ENCODE results near the gene AOAH.
"Not testable (repeated sequence)": the region's sequence is repeated elsewhere in the genome, so short reads cannot be mapped to it uniquely, and the experiment has no call there.

AOAH gene

DNA sequence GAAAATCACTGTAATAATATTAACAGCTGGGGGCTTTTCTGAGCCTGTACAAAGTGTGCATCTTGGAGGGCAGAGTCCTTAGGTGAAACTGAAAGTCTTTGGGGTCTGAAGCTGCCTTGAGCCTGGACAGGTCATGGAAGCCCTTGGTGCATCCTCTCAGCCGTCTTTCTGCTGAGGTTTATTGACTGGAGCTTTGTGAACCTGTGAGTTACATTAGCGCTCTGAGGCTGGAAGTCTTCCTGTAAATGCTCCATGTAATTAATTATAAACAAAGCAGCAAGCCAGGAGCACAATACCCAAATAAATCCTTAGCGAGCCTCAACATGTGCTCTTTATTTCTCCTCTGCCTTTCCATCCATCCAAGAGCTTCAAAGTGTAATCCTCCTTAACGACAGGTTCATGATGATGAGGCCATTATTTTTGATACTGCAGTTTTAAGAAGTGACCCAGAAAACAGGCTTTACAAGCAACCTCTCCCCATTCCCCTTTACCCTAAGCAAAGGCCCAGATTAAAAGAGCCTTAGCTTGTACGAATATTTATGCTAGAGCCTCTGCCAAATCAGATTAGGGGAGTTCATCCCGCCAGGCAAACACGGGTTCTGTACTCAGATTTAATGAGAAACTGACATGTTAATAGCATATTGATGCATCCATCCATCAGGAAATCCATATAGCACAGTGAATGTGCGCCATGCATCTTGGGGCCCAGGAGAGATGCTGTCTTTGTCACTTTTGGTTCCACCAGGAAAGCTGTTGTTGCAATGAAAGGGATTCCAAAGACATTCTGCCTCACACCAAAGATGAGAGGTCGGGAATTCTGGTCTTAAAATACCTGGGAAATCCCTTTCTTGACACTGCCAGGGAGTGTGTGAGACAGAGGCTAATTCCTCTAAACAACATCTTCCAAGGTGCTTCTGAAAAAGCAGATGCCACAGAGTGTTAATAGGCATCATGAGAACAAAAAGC is 216.5 kb downstream of the AOAH start:
- no peak overlapping the region for H3K27ac ChIP-seq (ENCODE audit: low read depth, low read length)
- no peaks in the 10 kb centered on the region for H3K36me3 ChIP-seq (ENCODE audit: control insufficient read depth, insufficient read depth, low read length)
- H3K4me1 ChIP-seq (ENCODE audit: control insufficient read depth, insufficient read depth, low read length) = no peaks in the 10 kb centered on the region
- H3K9ac ChIP-seq (ENCODE audit: low read length) = no peak overlapping the region
- H3K27me3 ChIP-seq (ENCODE audit: control insufficient read depth, insufficient read depth, low read length) = no peaks in the 10 kb centered on the region
- no peak overlapping the region for H3K4me3 ChIP-seq (ENCODE audit: low read length)

DNA sequence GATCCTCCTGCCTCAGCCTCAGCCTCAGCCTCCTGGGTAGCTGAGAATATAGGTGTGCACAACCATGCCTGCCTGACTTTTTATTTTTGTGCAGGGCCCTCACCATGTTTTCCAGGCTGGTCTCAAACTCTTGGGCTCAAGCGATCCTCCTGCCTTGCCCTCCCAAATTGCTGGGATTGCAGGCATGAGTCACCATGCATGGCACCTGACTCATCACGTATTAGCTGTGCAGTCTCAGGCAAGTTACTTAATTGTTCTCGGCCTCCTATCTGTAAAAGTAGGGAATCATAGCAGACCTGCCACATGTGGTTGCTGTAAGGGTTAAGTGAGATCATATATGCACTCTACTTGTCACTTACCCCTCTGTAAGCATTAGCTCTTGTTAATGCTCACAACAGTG is 217.5 kb downstream of the AOAH start:
- Histone ChIP-seq H3K4me3 (ENCODE audit: low read length) (no peak overlapping the region), H3K4me1 (ENCODE audit: control insufficient read depth, insufficient read depth, low read length) (no peaks in the 10 kb centered on the region), H3K27ac (ENCODE audit: low read depth, low read length) (no peak overlapping the region), H3K36me3 (ENCODE audit: control insufficient read depth, insufficient read depth, low read length) (no peaks in the 10 kb centered on the region), H3K9ac (ENCODE audit: low read length) (no peak overlapping the region), H3K27me3 (ENCODE audit: control insufficient read depth, insufficient read depth, low read length) (no peaks in the 10 kb centered on the region)

DNA sequence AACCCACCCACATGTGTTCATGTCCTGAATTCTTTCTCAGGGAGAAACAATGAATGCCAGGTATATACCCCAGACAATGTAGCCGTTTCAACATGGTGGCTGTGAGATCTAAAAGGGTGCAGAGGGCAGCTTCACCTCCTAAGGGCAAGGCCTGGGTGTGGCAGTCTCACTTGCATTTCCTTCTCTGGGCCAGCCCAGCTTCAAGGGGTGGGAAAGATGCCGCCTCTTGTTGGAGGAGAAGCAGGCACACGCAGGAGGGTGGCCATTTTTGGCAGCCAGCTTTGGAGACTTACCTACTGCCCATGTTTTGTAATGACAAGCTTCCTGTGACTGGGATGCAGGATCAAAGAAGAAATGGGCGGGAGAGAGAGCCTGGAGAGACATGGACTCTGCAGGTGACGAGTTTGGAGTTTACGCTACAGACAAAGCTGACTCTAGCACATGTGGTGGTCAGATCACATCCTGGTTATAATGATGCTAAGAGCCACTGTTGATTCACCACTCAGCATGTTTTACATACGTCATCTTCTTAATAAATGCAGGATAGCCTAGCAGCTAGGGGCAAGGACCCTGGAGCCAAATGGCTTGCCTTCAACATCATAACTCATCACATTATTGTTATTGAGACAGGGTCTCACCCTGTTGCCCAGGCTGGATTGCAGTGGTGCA is 218.0 kb downstream of the AOAH start:
- Histone ChIP-seq H3K4me1 (ENCODE audit: control insufficient read depth, insufficient read depth, low read length) (no peaks in the 10 kb centered on the region), H3K27ac (ENCODE audit: low read depth, low read length) (no peak overlapping the region), H3K9ac (ENCODE audit: low read length) (no peak overlapping the region), H3K4me3 (ENCODE audit: low read length) (no peak overlapping the region), H3K27me3 (ENCODE audit: control insufficient read depth, insufficient read depth, low read length) (no peaks in the 10 kb centered on the region), H3K36me3 (ENCODE audit: control insufficient read depth, insufficient read depth, low read length) (no peaks in the 10 kb centered on the region)

DNA sequence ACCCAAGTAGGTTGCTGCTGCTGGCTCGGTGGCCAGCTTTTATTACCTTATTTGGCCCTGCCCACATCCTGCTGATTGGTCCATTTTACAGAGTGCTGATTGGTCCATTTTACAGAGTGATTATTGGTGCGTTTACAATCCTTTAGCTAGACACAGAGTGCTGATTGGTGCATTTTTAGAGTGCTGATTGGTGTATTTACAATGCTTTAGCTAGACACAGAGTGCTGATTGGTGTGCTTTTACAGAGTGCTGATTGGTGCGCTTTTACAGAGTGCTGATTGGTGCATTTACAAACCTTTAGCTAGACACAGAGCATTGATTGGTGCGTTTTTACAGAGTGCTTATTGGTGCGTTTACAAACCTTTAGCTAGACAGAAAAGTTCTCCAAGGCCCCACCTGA is 219.7 kb downstream of the AOAH start:
- not testable (repeated sequence) for H3K27me3 ChIP-seq (ENCODE audit: control insufficient read depth, insufficient read depth, low read length); H3K4me1 ChIP-seq (ENCODE audit: control insufficient read depth, insufficient read depth, low read length); H3K4me3 ChIP-seq (ENCODE audit: low read length); H3K27ac ChIP-seq (ENCODE audit: low read depth, low read length); H3K36me3 ChIP-seq (ENCODE audit: control insufficient read depth, insufficient read depth, low read length); H3K9ac ChIP-seq (ENCODE audit: low read length)

DNA sequence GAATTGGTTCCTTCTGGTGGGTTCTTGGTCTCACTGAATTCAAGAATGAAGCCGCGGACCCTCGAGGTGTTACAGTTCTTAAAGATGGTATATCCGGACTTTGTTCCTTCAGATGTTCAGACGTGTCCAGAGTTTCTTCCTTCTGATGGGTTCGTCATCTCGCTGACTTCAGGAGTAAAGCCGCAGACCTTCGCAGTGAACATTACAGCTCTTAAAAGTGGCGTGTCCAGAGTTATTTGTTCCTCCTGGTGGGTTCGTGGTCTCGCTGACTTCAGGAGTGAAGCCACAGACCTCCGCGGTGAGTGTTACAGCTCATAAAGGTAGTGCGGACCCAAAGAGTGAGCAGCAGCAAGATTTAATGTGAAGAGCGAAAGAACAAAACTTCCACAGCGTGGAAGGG is 220.1 kb downstream of the AOAH start:
- H3K27ac ChIP-seq (ENCODE audit: low read depth, low read length); H3K36me3 ChIP-seq (ENCODE audit: control insufficient read depth, insufficient read depth, low read length); H3K9ac ChIP-seq (ENCODE audit: low read length); H3K4me1 ChIP-seq (ENCODE audit: control insufficient read depth, insufficient read depth, low read length); H3K4me3 ChIP-seq (ENCODE audit: low read length); H3K27me3 ChIP-seq (ENCODE audit: control insufficient read depth, insufficient read depth, low read length): not testable (repeated sequence)

DNA sequence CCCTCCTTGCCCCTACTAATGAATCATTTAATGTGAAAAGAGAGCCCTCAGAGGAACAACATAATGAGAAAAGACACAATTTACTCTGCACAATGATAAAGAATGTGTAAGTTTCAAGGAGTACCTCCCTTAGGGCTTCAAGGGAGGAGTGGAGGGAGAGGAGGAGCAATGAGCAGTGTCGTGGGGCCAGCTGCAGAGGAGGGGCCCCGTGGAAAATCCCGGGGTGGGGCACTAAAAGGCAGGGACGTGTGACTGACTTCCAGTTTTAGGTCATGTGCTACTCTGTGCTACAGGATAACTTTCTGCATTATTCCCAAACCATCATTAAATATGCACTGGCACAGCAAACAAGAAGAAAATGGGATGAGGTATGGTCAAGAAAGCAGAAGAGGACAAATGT is 226.5 kb downstream of the AOAH start:
- H3K4me3 ChIP-seq (ENCODE audit: low read length) = no peak overlapping the region
- no peaks in the 10 kb centered on the region for H3K4me1 ChIP-seq (ENCODE audit: control insufficient read depth, insufficient read depth, low read length)
- H3K9ac ChIP-seq (ENCODE audit: low read length) = no peak overlapping the region
- no peak overlapping the region for H3K27ac ChIP-seq (ENCODE audit: low read depth, low read length)
- no peaks in the 10 kb centered on the region for H3K27me3 ChIP-seq (ENCODE audit: control insufficient read depth, insufficient read depth, low read length)
- no peaks in the 10 kb centered on the region for H3K36me3 ChIP-seq (ENCODE audit: control insufficient read depth, insufficient read depth, low read length)

DNA sequence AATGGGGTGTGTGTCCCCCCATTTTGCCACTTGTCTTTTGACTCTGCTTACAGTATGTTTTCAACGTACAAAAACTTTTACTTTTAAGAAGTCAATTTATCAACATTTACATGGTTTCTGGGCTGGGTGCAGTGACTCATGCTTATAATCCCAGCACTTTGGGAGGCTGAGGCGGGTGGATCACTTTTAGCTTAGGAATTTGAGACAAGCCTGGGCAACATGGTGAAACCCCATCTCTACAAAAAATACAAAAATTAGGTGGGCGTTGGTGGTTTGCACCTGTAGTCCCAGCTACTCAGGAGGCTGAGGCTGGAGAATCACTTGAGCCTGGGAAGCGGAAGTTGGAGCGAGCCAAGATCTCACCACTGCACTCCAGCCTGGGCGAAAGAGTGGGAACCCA is 227.1 kb downstream of the AOAH start:
- H3K27ac ChIP-seq (ENCODE audit: low read depth, low read length); H3K36me3 ChIP-seq (ENCODE audit: control insufficient read depth, insufficient read depth, low read length); H3K4me3 ChIP-seq (ENCODE audit: low read length); H3K4me1 ChIP-seq (ENCODE audit: control insufficient read depth, insufficient read depth, low read length); H3K27me3 ChIP-seq (ENCODE audit: control insufficient read depth, insufficient read depth, low read length); H3K9ac ChIP-seq (ENCODE audit: low read length): not testable (repeated sequence)

DNA sequence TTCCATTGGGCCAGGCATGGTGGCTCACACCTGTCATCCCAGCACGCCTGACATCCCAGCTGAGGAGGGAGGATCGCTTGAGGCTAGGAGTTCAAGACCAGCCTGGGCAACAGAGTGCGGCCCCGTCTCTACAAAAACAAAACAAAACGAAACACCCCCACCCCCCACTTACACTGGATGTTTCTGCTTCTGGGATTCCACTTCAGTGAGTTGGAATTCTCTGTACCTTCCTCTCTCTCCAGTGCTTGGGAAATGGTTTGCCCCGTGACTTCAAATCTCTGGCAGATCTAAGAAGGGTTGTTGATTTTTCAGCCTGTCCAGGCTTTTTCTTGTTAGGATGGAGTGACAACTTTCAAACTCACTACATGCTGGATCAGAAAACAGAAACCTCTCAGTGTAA is 227.7 kb downstream of the AOAH start:
- no peak overlapping the region for H3K9ac ChIP-seq (ENCODE audit: low read length)
- no peaks in the 10 kb centered on the region for H3K27me3 ChIP-seq (ENCODE audit: control insufficient read depth, insufficient read depth, low read length)
- H3K4me1 ChIP-seq (ENCODE audit: control insufficient read depth, insufficient read depth, low read length) = no peaks in the 10 kb centered on the region
- H3K36me3 ChIP-seq (ENCODE audit: control insufficient read depth, insufficient read depth, low read length) = no peaks in the 10 kb centered on the region
- H3K4me3 ChIP-seq (ENCODE audit: low read length) = no peak overlapping the region
- no peak overlapping the region for H3K27ac ChIP-seq (ENCODE audit: low read depth, low read length)

DNA sequence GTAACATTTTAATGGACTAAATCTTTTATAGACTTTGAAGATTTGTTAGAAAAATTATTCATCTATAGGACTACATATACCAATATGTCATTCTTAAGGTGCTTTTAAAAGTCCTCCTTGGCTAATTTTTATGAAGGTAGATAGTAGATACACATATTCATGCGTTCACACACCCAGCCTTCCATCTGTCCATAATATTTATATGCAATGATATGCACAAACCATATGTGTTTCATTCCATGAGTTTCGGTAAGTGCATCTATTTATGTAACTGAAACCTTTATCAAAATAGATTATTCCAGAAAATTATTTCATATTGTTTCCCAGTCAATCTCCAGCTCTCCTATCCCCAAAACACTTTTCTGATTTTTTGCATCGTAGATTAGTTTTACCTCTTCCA is 233.0 kb downstream of the AOAH start:
- Histone ChIP-seq H3K27ac (ENCODE audit: low read depth, low read length) (no peak overlapping the region), H3K9ac (ENCODE audit: low read length) (no peak overlapping the region), H3K27me3 (ENCODE audit: control insufficient read depth, insufficient read depth, low read length) (no peaks in the 10 kb centered on the region), H3K4me1 (ENCODE audit: control insufficient read depth, insufficient read depth, low read length) (no peaks in the 10 kb centered on the region), H3K36me3 (ENCODE audit: control insufficient read depth, insufficient read depth, low read length) (no peaks in the 10 kb centered on the region), H3K4me3 (ENCODE audit: low read length) (no peak overlapping the region)

DNA sequence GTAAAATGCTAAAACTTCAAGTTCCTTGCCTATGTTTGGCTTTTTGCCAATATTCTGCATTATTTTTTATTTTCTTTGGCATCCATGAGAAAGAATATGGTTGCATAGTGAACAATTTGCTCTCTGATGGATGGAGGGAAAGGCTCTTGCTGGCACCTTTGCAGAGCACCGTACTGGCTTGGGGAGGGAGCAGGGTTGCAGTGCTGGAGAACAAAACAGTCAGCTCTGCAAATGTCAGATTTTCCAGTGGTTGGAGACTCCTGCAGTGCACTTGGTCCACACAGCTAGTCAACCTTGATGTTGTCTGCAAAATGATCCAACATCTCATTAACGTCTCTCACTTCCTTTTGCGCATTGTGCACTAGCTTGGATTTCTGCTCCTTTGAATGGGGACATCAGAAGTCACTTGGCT is 233.9 kb downstream of the AOAH start:
- no peaks in the 10 kb centered on the region for H3K4me1 ChIP-seq (ENCODE audit: control insufficient read depth, insufficient read depth, low read length)
- H3K27ac ChIP-seq (ENCODE audit: low read depth, low read length) = no peak overlapping the region
- no peaks in the 10 kb centered on the region for H3K36me3 ChIP-seq (ENCODE audit: control insufficient read depth, insufficient read depth, low read length)
- H3K27me3 ChIP-seq (ENCODE audit: control insufficient read depth, insufficient read depth, low read length) = no peaks in the 10 kb centered on the region
- H3K9ac ChIP-seq (ENCODE audit: low read length) = no peak overlapping the region
- no peak overlapping the region for H3K4me3 ChIP-seq (ENCODE audit: low read length)

DNA sequence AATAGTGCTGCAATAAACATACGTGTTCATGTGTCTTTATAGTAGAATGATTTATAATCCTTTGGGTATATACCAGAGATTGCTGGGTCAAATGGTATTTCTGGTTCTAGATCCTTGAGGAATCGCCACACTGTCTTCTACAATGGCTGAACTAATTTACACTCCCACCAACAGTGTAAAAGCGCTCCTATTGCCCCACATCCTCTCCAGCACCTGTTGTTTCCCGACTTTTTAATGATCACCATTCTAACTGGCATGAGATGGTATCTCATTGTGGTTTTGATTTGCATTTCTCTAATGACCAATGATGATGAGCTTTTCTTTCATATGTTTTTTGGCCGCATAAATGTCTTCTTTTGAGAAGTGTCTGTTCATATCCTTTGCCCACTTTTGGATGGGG is 235.6 kb downstream of the AOAH start:
- not testable (repeated sequence) for H3K27me3 ChIP-seq (ENCODE audit: control insufficient read depth, insufficient read depth, low read length); H3K27ac ChIP-seq (ENCODE audit: low read depth, low read length); H3K4me3 ChIP-seq (ENCODE audit: low read length); H3K4me1 ChIP-seq (ENCODE audit: control insufficient read depth, insufficient read depth, low read length); H3K36me3 ChIP-seq (ENCODE audit: control insufficient read depth, insufficient read depth, low read length); H3K9ac ChIP-seq (ENCODE audit: low read length)

DNA sequence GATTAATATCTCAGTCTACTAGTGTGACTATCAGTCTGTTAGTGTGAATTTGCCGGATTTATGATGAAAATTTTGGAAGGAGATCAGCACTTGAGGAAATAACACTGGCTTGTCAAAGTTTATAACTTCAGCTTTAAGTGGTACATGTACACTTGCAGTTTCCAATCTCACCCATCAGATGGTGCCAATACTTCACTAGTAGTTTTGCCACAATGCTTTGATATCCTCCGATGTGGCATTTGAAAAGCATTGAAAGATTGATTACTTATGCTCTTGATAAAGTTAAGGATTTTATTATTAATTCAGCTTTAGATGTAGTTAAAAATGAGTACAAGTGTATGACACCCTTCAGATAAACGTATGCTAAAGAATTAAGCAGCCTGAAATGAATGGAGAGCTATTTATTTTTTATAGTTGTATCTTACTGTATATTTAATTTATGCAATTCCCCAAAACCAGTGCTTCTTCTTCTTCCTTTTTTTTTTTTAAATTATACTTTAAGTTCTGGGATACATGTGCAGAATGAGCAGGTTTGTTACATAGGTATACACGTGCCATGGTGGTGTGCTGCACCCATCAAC is 236.4 kb downstream of the AOAH start:
- H3K4me1 ChIP-seq (ENCODE audit: control insufficient read depth, insufficient read depth, low read length) = no peaks in the 10 kb centered on the region
- no peak overlapping the region for H3K9ac ChIP-seq (ENCODE audit: low read length)
- H3K36me3 ChIP-seq (ENCODE audit: control insufficient read depth, insufficient read depth, low read length) = no peaks in the 10 kb centered on the region
- no peak overlapping the region for H3K27ac ChIP-seq (ENCODE audit: low read depth, low read length)
- no peak overlapping the region for H3K4me3 ChIP-seq (ENCODE audit: low read length)
- H3K27me3 ChIP-seq (ENCODE audit: control insufficient read depth, insufficient read depth, low read length) = no peaks in the 10 kb centered on the region
